ENCODE data around the gene TMX2. TPM values are rescaled to one million over a fixed set of nuclear protein-coding genes. Genes with fewer than 3 reads are reported as not detected.

The TMX2 gene
- total and polyA plus RNA-seq, 2 donors (not counting 3 experiments of a cell fraction or from before 2014, with no cell fraction given) = 52.7 to 67.7 TPM

GRCh38 chr11:57700425-57700824 is 12.0 kb upstream of the TMX2 start:
- Histone ChIP-seq H4K20me1 (replicated peaks; ENCODE audit: control insufficient read depth, extremely low read depth, insufficient read depth, low read length) (no peaks in the 10 kb centered on the region), H3K9me1 (replicated peaks; ENCODE audit: control insufficient read depth, extremely low read depth, insufficient read depth, low read length) (no peaks in the 10 kb centered on the region), H3K9me3 (replicated peaks; ENCODE audit: control insufficient read depth, insufficient read depth, low read length) (no peaks in the 10 kb centered on the region), H3K27ac (ENCODE audit: insufficient read depth, low read depth, low read length) (no peak overlapping the region), H3K27me3 (ENCODE audit: control insufficient read depth in 2 of 2, insufficient read depth in 2 of 2, low read length in 2 of 2) (no peaks in the 10 kb centered on the region), H3K4me1 (ENCODE audit: control insufficient read depth, extremely low read depth, insufficient read depth, low read length) (no peaks in the 10 kb centered on the region), H2AFZ (ENCODE audit: low read depth, low read length) (no peak overlapping the region), H3K4me2 (ENCODE audit: insufficient read depth, low read length) (no peak overlapping the region), H3K79me2 (ENCODE audit: control insufficient read depth, insufficient read depth, low read length) (no peaks in the 10 kb centered on the region), H3K9ac (replicated peaks; ENCODE audit: extremely low read depth, insufficient read depth, low read length) (no peak overlapping the region), H3K4me3 (replicated peaks in 1 of 3; ENCODE audit: insufficient read depth in 1 of 3, low read depth in 1 of 3, low read length in 3 of 3) (no peak overlapping the region), H3K36me3 (ENCODE audit: control insufficient read depth in 2 of 2, extremely low read depth in 1 of 2, insufficient read depth in 2 of 2, low read length in 2 of 2) (peaks cover 29 to 43% of the 10 kb centered on the region in 2 experiments)
- FAIRE-seq (no peak), DNase-seq (ENCODE audit: low read depth, low spot score) (no peak)
- TF ChIP-seq FOS (IDR thresholded peaks at IDR 0.05; ENCODE audit: borderline replicate concordance, insufficient read depth, low read length) (no peak), POLR2A (IDR thresholded peaks at IDR 0.05; ENCODE audit: low read depth, low read length) (no peak), MAX (IDR thresholded peaks at IDR 0.05; ENCODE audit: insufficient read depth, insufficient read length) (no peak), POLR2AphosphoS5 (IDR thresholded peaks at IDR 0.05; ENCODE audit: insufficient read depth, low read depth, low read length) (no peak), JUN (IDR thresholded peaks at IDR 0.05; ENCODE audit: borderline replicate concordance, insufficient read depth, insufficient read length, low read depth) (no peak), EZH2 (IDR thresholded peaks at IDR 0.05; ENCODE audit: borderline replicate concordance, low read depth, low read length, severe bottlenecking) (no peak), CTCF (IDR thresholded peaks at IDR 0.05; ENCODE audit: extremely low read depth in 1 of 2, insufficient read depth in 1 of 2, low read depth in 1 of 2, low read length in 2 of 2) (no peak), GATA2 (IDR thresholded peaks at IDR 0.05; ENCODE audit: insufficient read depth, insufficient read length, low read depth, low read length) (no peak), MYC (IDR thresholded peaks at IDR 0.05; ENCODE audit: low read depth, low read length) (no peak)
- dilution Hi-C loops (cut with MboI; ENCODE audit: extremely low pct_ligation_motif_present, low sequenced_read_pairs) (no loop called here), intact Hi-C loops (cut with micrococcal nuclease) (no loop called here)
- POLR2A ChIA-PET = interaction anchor here (0.6 kb wide), 1 partner anchor 31 kb away, joined by 8 read pairs; no protein-coding TSS in a partner anchor
- BruUV-seq (replicated peaks) = no TSS peak
- CTCF ChIA-PET = no interaction called here
